ENCODE results near the gene AFG1L. TPM values are rescaled to one million over a fixed set of nuclear protein-coding genes. Genes with fewer than 3 reads are reported as not detected.

Gene AFG1L
- total RNA-seq, 2 donors from 2014 or later: 10.5 to 11.1 TPM

DNA sequence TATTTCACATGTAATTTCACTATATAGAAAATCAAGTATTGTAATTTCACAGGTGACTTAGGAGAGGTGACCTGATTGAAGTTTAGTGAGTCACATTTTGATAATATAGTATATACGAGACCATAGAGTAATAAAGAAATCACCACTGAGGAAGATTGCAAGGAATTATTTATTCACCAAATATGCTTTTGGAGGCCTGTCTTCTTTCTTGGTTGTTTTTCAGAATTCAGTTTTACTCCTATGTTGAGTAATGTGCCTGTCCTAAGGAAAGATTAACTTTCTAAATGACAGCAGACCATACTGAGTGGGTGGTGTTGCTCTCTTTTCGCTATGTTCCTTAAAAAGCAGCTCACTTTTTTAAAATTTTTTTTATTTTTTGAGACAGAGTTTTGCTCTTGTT, 178.3 kb downstream of the AFG1L start:
- 98% methylated on average over 2 of the region's 2 CpGs; no CpG with 5 or more reads in 1 of the 2 experiments for WGBS, 2 experiments (ENCODE audit: insufficient coverage in 1 of 2, insufficient read length in 1 of 2)
- TF ChIP-seq, protein P1, sequence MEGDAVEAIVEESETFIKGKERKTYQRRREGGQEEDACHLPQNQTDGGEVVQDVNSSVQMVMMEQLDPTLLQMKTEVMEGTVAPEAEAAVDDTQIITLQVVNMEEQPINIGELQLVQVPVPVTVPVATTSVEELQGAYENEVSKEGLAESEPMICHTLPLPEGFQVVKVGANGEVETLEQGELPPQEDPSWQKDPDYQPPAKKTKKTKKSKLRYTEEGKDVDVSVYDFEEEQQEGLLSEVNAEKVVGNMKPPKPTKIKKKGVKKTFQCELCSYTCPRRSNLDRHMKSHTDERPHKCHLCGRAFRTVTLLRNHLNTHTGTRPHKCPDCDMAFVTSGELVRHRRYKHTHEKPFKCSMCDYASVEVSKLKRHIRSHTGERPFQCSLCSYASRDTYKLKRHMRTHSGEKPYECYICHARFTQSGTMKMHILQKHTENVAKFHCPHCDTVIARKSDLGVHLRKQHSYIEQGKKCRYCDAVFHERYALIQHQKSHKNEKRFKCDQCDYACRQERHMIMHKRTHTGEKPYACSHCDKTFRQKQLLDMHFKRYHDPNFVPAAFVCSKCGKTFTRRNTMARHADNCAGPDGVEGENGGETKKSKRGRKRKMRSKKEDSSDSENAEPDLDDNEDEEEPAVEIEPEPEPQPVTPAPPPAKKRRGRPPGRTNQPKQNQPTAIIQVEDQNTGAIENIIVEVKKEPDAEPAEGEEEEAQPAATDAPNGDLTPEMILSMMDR (conservative IDR thresholded peaks at IDR 0.05): no peak
- DNase-seq: no peak
- Histone ChIP-seq H3K27me3 (ENCODE audit: control insufficient read depth, insufficient read depth, low read length, poor library complexity, severe bottlenecking) (no peaks in the 10 kb centered on the region), H3K27ac (ENCODE audit: low read depth, low read length) (no peak overlapping the region), H3K36me3 (ENCODE audit: control insufficient read depth, insufficient read depth, low read length) (no peaks in the 10 kb centered on the region), H3K4me3 (ENCODE audit: low read length) (no peak overlapping the region), H3K4me1 (ENCODE audit: control insufficient read depth, insufficient read depth, low read length) (no peaks in the 10 kb centered on the region), H3K9me3 (ENCODE audit: control insufficient read depth, low read length) (no peaks in the 10 kb centered on the region), H3K9ac (ENCODE audit: extremely low read depth, low read length, poor library complexity, severe bottlenecking) (no peak overlapping the region)
- H3K27me3 Mint-ChIP-seq (ENCODE audit: insufficient read depth): no peaks in the 10 kb centered on the region
- H3K4me3 Mint-ChIP-seq: no peak overlapping the region
- H3K27ac Mint-ChIP-seq: no peak overlapping the region
- H3K4me1 Mint-ChIP-seq: peaks cover 10% of the 10 kb centered on the region
- H3K9me3 Mint-ChIP-seq: peaks cover 3% of the 10 kb centered on the region
- no peaks in the 10 kb centered on the region for H3K36me3 Mint-ChIP-seq (ENCODE audit: low read depth)

DNA sequence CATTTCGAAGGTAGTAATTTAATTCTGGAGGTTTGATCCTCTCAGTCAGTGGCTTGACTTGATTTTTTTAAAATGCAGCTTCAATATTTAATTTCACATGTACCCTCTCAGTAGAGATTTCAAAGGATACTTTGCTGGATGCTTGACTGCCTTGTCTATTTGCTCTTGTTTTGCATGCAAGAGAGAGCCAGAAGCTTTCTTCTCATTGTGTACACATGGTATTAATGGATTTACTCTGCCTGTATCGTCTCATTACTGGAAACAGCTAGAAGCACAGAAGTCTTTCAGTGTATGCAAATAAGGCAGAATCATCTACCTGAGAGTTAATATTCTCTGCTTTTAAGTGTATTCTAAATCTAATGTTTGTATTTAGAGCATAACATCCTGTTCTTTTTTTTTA, 181.5 kb downstream of the AFG1L start:
- H3K27me3 ChIP-seq (ENCODE audit: control insufficient read depth, insufficient read depth, low read length, poor library complexity, severe bottlenecking): no peaks in the 10 kb centered on the region
- 80 to 82% methylated on average over 1 to 2 of the region's 2 CpGs for WGBS, 2 experiments (ENCODE audit: insufficient coverage in 1 of 2, insufficient read length in 1 of 2)
- H3K27ac Mint-ChIP-seq: no peak overlapping the region

DNA sequence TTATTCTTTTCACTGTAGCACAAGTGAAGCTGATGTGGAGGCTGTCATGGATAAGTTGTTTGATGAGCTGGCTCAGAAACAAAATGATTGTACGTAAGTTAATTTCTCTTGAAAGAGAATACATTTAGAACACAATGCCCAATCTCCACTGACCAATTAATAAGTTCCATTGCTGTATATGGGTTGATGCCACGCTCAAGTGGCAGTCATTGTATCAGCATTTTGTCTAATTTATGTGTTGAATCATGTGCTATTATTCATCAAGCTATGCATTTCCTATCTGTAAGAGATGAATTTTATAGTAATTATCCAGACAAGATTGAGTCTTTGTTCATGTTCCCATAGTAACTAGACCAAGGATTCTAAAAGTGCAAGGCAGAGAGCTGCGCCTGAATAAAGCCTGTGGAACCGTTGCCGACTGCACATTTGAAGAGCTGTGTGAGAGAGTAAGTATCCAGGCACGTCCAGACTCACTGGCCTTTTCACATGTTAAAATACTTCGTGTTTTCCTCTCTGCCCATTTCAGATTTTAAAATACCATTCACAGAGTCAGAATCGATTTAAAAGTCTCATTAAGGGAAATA, 182.1 kb downstream of the AFG1L start:
- Mint-ChIP-seq H3K9me3 (peaks cover 3% of the 10 kb centered on the region), H3K27me3 (ENCODE audit: insufficient read depth) (no peaks in the 10 kb centered on the region), H3K27ac (no peak overlapping the region), H3K36me3 (ENCODE audit: low read depth) (no peaks in the 10 kb centered on the region), H3K4me3 (no peak overlapping the region), H3K4me1 (peaks cover 10% of the 10 kb centered on the region)
- Histone ChIP-seq H3K4me1 (ENCODE audit: control insufficient read depth, insufficient read depth, low read length) (no peaks in the 10 kb centered on the region), H3K27me3 (ENCODE audit: control insufficient read depth, insufficient read depth, low read length, poor library complexity, severe bottlenecking) (no peaks in the 10 kb centered on the region), H3K9me3 (ENCODE audit: control insufficient read depth, low read length) (no peaks in the 10 kb centered on the region), H3K36me3 (ENCODE audit: control insufficient read depth, insufficient read depth, low read length) (no peaks in the 10 kb centered on the region), H3K4me3 (ENCODE audit: low read length) (no peak overlapping the region), H3K9ac (ENCODE audit: extremely low read depth, low read length, poor library complexity, severe bottlenecking) (no peak overlapping the region), H3K27ac (ENCODE audit: low read depth, low read length) (no peak overlapping the region)
- WGBS, 2 experiments (ENCODE audit: insufficient coverage in 1 of 2, insufficient read length in 1 of 2): 81 to 94% methylated on average over 5 to 8 of the region's 8 CpGs
- TF ChIP-seq, protein P1 (conservative IDR thresholded peaks at IDR 0.05): no peak
- no peak for DNase-seq

More for the DNA sequence above, 181.5 kb downstream of the AFG1L start:
- no peak overlapping the region for H3K27ac ChIP-seq (ENCODE audit: low read depth, low read length)
- no peaks in the 10 kb centered on the region for H3K36me3 Mint-ChIP-seq (ENCODE audit: low read depth)
- no peak overlapping the region for H3K9ac ChIP-seq (ENCODE audit: extremely low read depth, low read length, poor library complexity, severe bottlenecking)
- no peaks in the 10 kb centered on the region for H3K4me1 ChIP-seq (ENCODE audit: control insufficient read depth, insufficient read depth, low read length)
- TF ChIP-seq, protein P1 (conservative IDR thresholded peaks at IDR 0.05): no peak
- H3K36me3 ChIP-seq (ENCODE audit: control insufficient read depth, insufficient read depth, low read length): no peaks in the 10 kb centered on the region
- peaks cover 3% of the 10 kb centered on the region for H3K9me3 Mint-ChIP-seq
- no peak overlapping the region for H3K4me3 Mint-ChIP-seq
- DNase-seq: no peak
- no peaks in the 10 kb centered on the region for H3K27me3 Mint-ChIP-seq (ENCODE audit: insufficient read depth)
- no peaks in the 10 kb centered on the region for H3K9me3 ChIP-seq (ENCODE audit: control insufficient read depth, low read length)
- H3K4me1 Mint-ChIP-seq: peaks cover 10% of the 10 kb centered on the region
- no peak overlapping the region for H3K4me3 ChIP-seq (ENCODE audit: low read length)

Data from endodermal cell (in vitro differentiated cells).